GM19372 (cell line): ENCODE results near the gene KCNC1.
A peak's percentile ranks its signal among the peaks of the same experiment; 100 is the strongest.

Experiments
- ATAC-seq: cut with Tn5 transposase; IDR thresholded peaks from one replicate; pipeline ENCODE4 v1.9.1; 2021; ENCODE audit warnings: mild to moderate bottlenecking, low read depth, moderate library complexity; ENCODE audit not compliant: unreplicated experiment

KCNC1 gene

DNA sequence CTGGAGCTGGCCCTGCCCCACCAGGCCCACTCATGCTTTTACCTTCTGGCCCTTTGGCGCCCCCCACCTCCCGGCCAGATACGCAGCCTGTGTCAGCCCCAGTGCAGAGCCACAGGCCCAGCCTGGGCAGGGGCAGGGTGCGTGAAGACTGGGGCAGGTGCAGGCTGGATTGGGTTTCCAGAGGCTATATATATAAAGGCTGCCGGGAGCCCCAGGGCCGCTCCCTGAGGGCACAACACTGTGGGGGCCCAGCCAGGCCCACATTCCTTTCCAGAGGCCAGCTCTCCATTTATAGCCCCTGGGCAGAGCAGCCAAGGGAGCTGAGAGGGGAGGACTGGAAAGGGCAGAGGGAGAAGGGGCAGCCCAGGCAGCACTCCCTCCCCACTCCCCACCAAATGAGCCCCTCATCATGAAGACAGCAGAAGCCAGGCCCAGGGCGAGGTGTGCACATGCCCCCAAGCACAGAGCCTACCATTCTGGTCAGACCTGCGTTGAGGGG, 20.2 kb upstream of the KCNC1 start:
- ATAC-seq, result no peak

DNA sequence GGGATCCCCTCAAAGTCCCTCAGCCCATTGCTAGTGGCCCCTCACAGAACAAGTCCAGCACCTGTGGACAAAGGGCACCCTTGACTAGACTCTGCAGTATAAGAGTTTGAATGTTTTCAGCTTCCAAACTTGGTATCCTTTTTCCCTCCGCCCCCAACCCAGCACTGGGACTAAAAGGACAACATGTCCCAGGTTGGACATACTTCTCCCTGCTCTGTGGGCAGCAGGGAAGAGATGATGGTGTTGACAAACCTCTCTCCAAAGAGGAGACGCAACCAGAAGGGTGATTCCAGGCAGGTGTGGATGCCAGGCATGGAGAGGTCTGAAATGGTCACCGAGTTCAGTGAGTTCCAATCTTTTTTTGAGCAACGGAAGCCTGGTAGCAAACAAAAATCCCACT, 19.7 kb upstream of the KCNC1 start:
- no peak for ATAC-seq

DNA sequence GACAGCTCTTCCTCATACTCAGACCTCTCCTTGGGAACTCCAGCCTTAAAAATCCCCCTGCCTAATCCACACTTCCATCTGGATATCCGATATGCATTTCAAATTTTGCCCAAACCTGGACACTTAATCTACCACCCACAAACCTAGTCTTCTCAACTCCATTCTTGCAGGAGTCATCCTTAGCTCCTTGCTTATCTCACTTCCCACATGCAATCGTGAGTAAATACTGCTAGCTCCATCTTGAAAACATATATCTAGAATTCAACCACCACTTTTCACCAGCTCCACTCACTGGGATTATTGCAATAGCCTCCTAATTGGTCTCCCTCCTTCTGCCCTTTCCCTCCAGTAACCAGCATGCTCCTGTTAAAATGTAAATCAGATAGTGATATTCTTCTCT, 17.8 kb upstream of the KCNC1 start:
- ATAC-seq, result no peak

DNA sequence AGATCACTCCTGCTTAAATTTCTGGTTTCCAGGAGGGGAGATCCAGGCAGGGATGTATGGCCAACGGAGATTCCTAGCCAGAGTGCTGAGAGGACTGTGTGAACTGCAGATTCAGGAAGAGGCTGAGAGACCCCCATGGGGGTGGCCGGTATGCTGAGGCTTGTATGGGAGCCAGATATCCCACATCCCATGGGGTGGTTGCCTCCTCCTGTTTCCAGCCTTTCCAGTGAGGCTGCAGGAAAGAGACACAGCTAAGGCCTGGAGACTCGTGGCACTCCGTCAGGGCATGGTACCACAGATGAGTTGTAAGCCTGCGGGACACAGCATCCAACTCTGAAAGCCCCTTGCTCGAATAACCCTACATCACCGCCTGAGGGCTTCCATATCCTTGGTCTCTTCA, 16.6 kb upstream of the KCNC1 start:
- ATAC-seq, result no peak

DNA sequence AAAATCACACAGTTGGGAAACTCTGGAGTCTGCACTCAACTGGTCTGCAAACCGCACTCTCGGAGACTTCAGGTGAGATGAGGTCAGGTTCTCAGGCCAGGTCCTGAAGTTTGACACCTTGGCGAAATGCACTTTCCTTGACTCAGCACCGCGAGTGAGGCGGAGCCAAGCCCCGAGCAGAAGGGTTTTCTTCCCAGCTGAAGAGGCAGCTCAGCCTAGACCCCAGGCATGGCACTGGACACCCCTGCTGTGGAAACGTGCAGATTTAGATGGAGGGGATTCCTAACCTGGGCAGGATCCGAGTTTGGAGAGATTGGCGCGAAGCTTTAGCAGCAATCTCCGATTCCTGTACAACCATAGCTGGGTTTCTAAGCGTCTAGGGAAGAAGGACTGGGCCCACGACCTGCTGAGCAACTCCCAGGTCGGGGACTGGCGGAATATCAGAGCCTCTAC, 16.0 kb upstream of the KCNC1 start:
- ATAC-seq, result no peak

DNA sequence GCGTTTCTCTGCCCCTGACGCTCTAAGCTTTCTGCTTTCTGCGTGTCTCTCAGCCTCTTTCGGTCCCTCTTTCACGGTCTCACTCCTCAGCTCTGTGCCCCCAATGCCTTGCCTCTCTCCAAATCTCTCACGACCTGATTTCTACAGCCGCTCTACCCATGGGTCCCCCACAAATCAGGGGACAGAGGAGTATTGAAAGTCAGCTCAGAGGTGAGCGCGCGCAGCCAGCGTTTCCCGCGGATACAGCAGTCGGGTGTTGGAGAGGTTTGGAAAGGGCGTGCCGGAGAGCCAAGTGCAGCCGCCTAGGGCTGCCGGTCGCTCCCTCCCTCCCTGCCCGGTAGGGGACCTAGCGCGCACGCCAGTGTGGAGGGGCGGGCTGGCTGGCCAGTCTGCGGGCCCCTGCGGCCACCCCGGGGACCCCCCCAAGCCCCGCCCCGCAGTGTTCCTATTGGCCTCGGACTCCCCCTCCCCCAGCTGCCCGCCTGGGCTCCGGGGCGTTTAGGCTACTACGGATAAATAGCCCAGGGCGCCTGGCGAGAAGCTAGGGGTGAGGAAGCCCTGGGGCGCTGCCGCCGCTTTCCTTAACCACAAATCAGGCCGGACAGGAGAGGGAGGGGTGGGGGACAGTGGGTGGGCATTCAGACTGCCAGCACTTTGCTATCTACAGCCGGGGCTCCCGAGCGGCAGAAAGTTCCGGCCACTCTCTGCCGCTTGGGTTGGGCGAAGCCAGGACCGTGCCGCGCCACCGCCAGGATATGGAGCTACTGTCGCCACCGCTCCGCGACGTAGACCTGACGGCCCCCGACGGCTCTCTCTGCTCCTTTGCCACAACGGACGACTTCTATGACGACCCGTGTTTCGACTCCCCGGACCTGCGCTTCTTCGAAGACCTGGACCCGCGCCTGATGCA, 15.3 kb upstream of the KCNC1 start, which contains the start of gene MYOD1:
Gene MYOD1 (plus strand): TSS at position 544 of the 910 bp plus-strand sequence. CDS start 212 bp downstream, at position 756.
- no peak for ATAC-seq

DNA sequence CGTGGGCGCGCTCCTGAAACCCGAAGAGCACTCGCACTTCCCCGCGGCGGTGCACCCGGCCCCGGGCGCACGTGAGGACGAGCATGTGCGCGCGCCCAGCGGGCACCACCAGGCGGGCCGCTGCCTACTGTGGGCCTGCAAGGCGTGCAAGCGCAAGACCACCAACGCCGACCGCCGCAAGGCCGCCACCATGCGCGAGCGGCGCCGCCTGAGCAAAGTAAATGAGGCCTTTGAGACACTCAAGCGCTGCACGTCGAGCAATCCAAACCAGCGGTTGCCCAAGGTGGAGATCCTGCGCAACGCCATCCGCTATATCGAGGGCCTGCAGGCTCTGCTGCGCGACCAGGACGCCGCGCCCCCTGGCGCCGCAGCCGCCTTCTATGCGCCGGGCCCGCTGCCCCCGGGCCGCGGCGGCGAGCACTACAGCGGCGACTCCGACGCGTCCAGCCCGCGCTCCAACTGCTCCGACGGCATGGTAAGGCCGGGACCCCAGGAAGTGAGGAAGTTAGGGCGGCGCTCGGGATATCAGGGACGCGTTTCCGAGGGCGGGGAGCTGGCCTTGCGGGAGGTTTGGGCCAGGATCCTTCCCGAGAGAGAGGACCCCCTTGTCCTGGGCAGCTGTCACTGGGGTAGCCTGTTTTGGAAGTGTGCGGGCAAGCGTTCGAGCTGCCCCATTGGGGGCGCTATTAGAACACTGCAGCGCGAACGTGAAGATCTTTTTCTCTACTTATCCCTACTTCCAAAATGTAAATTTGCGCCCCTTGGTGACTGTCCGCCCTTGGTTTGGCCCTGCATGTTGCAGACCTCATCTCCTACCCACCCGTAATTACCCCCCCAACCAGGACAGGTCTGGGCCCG, 14.4 kb upstream of the KCNC1 start:
- ATAC-seq, result no peak

DNA sequence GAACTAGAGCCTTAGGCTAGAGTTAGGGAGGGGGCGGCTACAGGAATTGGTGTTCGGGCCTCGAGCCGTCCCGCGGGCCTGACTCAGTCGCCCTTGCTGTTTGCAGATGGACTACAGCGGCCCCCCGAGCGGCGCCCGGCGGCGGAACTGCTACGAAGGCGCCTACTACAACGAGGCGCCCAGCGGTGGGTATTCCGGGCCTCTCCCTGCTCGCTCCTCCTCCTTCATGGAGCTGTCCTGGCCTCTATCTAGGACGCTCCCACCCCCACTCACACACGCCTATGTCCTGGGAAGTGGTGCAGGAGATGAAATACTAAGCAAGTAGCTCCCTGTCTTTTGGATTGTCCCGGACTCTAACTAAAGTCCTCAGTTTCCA, 13.8 kb upstream of the KCNC1 start:
- no peak for ATAC-seq

DNA sequence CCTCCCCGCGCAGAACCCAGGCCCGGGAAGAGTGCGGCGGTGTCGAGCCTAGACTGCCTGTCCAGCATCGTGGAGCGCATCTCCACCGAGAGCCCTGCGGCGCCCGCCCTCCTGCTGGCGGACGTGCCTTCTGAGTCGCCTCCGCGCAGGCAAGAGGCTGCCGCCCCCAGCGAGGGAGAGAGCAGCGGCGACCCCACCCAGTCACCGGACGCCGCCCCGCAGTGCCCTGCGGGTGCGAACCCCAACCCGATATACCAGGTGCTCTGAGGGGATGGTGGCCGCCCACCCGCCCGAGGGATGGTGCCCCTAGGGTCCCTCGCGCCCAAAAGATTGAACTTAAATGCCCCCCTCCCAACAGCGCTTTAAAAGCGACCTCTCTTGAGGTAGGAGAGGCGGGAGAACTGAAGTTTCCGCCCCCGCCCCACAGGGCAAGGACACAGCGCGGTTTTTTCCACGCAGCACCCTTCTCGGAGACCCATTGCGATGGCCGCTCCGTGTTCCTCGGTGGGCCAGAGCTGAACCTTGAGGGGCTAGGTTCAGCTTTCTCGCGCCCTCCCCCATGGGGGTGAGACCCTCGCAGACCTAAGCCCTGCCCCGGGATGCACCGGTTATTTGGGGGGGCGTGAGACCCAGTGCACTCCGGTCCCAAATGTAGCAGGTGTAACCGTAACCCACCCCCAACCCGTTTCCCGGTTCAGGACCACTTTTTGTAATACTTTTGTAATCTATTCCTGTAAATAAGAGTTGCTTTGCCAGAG, 13.2 kb upstream of the KCNC1 start:
- no peak for ATAC-seq

DNA sequence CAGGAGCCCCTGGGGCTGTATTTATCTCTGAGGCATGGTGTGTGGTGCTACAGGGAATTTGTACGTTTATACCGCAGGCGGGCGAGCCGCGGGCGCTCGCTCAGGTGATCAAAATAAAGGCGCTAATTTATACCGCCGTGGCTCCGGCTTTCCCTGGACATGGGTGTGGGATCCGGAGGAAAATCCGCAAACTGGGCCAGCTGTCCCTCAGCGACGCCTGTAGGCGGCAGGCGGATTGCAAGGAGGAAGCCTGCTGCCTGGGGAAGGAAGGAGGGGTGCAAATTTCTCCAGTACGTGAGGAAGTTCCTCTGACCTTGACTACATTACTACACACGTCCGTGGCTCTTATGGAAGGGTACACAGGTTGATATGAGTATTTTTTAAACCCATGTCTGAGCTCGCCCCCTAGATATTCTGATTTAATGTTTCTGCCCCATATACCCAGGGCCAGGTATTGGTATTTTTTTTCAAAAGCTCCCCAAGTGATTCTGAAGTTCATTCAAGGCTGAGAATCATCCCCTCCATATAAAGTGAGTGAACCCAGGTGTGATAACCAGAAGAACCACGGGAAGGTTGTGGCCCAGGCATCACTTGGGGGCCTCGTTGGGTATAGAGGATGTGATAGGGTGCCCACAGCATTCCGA, 12.5 kb upstream of the KCNC1 start:
- ATAC-seq, result no peak

DNA sequence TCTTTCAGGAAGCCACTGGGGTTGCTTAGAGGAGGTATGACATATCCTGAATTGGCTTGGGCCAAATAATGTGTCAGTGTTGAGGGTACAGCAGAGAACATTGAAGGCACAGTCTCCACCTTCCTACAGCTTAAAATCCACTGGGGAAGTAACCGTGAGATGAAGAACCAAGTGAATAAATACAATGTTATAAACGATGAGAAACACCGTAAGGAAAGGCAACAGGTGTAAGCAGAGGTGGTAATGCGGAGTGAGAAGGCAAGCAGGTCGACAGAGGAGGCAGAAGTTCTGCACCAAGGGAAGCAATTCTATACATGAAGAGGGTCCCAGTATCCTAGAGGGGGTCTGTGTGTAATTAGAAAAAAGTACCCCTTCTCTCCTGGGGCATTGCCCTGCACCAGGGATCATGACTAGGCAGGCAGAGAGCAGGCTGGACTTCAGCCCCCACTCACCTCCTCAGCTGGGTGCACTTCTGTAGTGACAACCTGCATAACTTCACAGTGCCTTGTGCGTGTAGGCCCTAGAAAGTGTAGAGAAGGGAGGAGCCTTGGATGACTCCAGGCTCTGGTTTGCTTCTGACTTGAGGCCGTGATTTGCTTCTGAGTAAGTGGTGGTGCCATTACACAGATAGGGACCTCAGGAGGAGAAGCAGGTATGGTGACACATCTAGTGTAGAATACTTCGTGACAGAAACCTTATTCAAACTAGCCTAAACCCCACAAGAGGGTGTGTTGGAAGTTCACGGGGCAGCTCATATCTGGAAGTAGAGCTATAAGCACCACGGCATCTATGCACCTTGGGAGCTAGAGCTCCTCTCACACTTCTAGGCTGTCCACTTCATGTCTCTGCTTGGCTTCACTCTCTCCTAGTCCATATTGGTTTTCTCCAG, 10.3 kb upstream of the KCNC1 start:
- ATAC-seq, result no peak

DNA sequence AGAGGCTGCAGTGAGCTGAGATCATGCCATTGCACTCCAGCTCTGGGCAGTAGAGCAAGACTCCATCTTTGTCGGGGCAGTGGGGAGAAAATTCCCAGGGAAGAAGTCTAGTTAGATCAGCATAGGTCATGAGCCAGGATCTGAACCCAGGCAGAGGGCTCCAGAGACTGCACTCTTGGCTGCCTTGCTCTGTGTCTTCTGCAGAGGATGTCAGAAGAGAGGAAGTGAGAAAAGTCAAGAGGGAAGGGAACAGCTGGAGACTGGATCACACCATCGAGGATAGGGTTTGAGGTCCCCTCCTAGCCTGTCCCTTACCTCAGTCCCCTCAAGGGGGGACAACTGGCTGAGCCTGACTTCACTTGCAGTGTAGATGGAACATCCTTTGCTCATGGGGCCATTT, 9.4 kb upstream of the KCNC1 start:
- no peak for ATAC-seq

DNA sequence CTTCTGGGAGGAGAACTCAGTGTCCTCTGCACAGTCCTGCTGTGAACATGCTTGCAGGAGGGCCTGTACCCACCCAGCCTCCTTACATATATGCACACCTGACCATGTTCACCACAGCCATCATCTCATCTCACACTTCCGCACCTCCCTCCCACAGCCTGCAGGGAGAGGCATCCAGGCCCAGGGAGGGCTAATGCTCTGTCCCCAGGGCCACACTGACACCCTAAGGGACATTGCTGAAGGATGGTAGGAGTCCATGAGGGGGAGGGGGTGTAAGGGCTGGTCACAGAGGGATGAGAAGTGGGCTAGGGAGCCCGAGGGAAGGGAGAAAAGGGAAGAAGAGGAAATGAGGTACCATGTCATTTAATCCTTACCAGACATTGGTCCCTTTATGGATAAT, 4.4 kb upstream of the KCNC1 start:
- ATAC-seq, result no peak

DNA sequence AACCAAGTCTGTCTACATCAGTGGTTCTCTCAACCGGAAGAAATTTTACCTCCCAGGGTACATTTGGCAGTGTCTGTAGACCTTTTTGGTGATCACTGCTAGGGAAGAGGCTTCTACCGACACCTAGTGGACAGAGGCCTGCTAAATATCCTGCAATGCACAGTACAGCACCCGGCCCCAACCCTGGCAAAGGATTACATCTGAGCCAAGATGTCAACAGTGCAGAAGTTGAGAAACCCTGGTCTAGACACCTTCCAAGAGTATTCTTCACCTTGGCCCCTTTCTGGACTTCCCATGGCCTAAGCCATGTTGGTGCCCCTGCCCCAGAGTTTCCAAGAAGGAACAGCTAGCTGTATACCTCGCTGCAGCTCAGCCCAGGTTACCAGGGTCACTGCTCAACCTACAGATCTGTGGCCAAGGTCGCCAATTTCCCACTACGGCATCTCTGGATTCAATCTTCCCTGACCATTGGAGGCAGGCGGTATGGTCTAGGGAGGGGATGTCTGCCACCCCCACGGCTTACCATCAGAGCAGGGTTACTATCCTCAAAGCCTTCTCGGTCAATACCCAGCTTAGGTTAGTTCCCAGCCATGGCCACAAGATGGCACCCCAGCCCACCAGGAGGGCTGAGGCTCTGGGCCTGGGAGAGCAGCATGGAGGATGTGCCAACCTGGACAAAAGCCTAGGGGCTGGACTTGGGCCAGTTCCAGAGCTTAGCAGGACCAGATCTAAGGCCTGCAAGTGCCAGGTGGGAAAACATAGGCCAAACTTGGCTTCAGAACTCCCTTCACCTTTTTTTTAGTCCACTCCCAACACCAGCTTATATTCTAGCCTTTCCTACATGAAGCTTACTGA, 3.7 kb upstream of the KCNC1 start:
- peak; percentile 66 for ATAC-seq

DNA sequence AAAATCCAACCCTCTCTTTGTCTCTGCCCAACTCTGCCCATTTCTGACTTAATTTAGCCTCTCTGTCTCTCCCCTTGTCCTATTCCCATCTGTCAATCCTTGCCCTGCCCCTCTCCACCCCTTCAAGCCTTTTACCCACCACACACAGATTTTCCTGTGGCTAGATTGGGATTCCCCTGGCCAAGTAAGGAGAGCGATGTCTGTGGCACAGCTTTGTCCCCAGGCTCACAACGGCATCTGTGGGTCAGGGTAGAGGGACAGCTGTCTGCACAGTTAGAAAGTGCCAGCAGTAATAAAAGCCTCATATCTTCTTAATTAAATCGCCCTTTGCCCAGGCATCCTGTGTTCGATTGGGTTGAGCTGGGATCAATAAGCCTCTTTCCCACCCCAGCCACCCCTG, 1.3 kb upstream of the KCNC1 start:
- ATAC-seq, result no peak

DNA sequence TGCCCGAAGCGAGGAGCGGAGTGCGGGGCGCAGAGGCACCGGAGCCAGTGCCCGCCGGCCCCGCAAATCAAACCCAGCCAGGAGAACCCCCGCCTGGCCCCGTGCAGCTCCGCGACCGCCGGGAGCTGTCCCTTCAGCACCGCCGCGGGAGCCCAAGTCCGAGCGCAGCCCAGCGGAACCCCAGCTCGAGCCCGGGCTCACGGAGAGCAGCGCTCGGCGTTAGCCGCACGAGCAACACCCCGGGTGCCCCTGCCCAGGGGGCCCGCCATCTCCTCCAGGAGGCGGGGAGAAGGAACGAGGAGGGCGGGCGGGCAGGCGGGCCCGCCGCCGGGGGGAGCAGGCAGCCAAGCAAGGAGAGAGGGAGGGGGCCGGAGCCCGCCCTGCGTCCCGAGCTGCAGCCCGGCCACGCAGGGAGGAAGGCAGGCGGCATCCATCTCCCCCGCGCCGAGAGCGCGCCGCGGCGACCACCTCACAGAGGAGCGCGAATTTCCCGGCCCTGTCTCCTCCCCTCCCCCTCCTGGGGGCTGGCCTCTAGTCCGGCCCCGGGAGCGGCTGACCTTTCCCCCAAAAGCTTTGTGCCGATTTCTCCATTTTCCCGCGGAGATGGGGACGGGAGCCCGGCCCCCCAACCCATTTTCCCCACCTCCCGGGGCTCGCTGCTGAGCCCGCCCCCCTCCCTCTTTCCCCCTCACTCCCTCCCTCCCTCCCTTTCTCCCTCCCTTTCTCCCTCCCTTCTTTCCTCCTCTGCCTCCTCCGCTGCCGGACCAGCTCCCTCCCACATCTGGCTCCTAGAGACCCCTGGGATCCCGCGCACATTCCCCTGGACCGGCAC, 621 bp downstream of the KCNC1 start:
- ATAC-seq, result peak; percentile 50

DNA sequence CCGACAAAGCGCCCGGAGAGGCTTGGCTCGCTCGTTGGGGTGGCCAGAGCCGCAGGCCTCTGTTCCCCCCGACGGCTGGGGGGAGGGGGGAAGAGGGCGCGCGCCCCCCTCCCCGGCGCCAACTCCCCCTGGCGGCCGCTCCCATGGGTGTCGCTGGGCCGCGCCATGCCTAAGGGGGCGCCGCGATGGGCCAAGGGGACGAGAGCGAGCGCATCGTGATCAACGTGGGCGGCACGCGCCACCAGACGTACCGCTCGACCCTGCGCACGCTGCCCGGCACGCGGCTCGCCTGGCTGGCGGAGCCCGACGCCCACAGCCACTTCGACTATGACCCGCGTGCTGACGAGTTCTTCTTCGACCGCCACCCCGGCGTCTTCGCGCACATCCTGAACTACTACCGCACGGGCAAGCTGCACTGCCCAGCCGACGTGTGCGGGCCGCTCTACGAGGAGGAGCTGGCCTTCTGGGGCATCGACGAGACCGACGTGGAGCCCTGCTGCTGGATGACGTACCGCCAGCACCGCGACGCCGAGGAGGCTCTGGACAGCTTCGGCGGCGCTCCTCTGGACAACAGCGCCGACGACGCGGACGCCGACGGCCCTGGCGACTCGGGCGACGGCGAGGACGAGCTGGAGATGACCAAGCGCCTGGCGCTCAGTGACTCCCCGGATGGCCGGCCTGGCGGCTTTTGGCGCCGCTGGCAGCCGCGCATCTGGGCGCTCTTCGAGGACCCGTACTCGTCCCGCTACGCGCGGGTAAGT, 1.4 kb downstream of the KCNC1 start:
- no peak for ATAC-seq
